ENCODE measurements around the gene CALML5. TPM values are rescaled to one million over a fixed set of nuclear protein-coding genes. Genes with fewer than 3 reads are reported as not detected.

Gene CALML5
- total and polyA plus RNA-seq, 8 donors, result 0.92 to 16.2 (median 2.4) TPM; not detected in 5

- Histone ChIP-seq H3K36me3 (no peaks in the 10 kb centered on the region), H3K27ac (no peak overlapping the region), H3K4me1 (peaks cover 0 to 12% (median 8%) of the 10 kb centered on the region in 4 donors), H3K27me3 (no peaks in the 10 kb centered on the region), H3K9me3 (peaks cover 0 to 6% (median 5%) of the 10 kb centered on the region in 4 donors), H3K4me3 (no peak overlapping the region)
- no peak for DNase-seq
- TF ChIP-seq POLR2AphosphoS5 (IDR thresholded peaks at IDR 0.05), result no peak
- no peak for TF ChIP-seq POLR2A (IDR thresholded peaks at IDR 0.05)
- no peak for TF ChIP-seq EP300 (IDR thresholded peaks at IDR 0.05)
- no peak for TF ChIP-seq CTCF (IDR thresholded peaks at IDR 0.05)
- intact Hi-C loops (cut with DNase I; ENCODE audit: low total_unique reads), result no loop called here
- 89 to 99% (median 92%) methylated on average over 3 to 4 of the region's 4 CpGs for WGBS, 5 donors
Observed at GRCh38 chr10:5492322-5492855, 7.0 kb downstream of the CALML5 start.

- Histone ChIP-seq H3K9me3 (peaks cover 0 to 6% (median 5%) of the 10 kb centered on the region in 4 donors), H3K27me3 (no peaks in the 10 kb centered on the region), H3K36me3 (no peaks in the 10 kb centered on the region), H3K27ac (no peak overlapping the region), H3K4me1 (peaks cover 0 to 12% (median 8%) of the 10 kb centered on the region in 4 donors), H3K4me3 (no peak overlapping the region)
- WGBS, 5 donors, result 90 to 98% (median 95%) methylated on average over 7 of the region's 7 CpGs
- no peak for DNase-seq
- intact Hi-C loops (cut with DNase I; ENCODE audit: low total_unique reads), result no loop called here
- TF ChIP-seq POLR2AphosphoS5 (IDR thresholded peaks at IDR 0.05) (no peak), POLR2A (IDR thresholded peaks at IDR 0.05) (no peak), EP300 (IDR thresholded peaks at IDR 0.05) (no peak), CTCF (IDR thresholded peaks at IDR 0.05) (no peak)
Observed at GRCh38 chr10:5491477-5491876, 7.9 kb downstream of the CALML5 start.

DNA sequence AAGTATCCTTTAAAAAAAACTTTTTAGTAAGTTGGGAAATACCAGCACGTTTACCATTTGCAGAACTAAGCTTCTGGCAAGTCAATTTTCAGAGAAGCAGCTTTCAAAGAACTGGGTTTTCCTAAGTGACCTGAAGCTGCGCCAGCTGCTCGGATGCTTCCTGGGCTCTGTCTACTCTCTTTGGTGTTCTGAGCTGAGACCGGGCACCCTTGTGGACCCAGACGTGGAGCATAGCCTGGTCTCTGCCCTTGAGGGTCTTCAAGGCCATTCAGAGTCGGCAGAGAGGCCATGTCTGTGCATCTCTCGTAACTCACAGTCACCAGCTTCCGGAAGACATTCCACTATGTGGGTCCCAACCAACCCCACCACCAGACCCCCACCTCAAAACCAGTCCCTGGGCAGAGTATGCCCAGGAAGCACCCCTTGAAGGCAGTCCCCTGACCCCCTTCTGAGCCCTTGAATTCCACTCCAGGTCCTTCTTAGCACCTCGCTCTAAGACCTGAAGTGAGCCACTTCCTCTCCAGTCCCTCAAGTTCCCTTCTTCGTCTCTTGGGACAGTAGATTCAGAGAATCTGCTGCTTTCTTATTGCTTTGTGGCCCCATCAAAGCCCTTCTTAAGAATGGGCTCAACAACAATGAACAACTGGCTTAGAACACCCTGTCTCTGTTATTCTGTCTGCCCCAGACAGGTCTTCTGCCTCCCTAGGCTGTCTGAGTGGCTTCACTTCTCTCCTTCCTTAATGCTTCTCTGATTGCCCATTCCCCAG is 8.5 kb downstream of the CALML5 start:
- DNase-seq, result no peak
- intact Hi-C loops (cut with DNase I; ENCODE audit: low total_unique reads), result no loop called here
- peaks cover 0 to 12% (median 8%) of the 10 kb centered on the region in 4 donors for H3K4me1 ChIP-seq
- no peaks in the 10 kb centered on the region for H3K27me3 ChIP-seq
- TF ChIP-seq POLR2AphosphoS5 (IDR thresholded peaks at IDR 0.05) (no peak), POLR2A (IDR thresholded peaks at IDR 0.05) (no peak), EP300 (IDR thresholded peaks at IDR 0.05) (no peak), CTCF (IDR thresholded peaks at IDR 0.05) (no peak)
- H3K4me3 ChIP-seq, result no peak overlapping the region
- H3K27ac ChIP-seq, result no peak overlapping the region
- peaks cover 0 to 6% (median 5%) of the 10 kb centered on the region in 4 donors for H3K9me3 ChIP-seq
- H3K36me3 ChIP-seq, result no peaks in the 10 kb centered on the region
- 89 to 93% (median 93%) methylated on average over 9 to 10 of the region's 10 CpGs for WGBS, 5 donors

- WGBS, 5 donors, result 82 to 96% (median 94%) methylated on average over 4 of the region's 4 CpGs
- Histone ChIP-seq H3K4me1 (peaks cover 0 to 12% (median 8%) of the 10 kb centered on the region in 4 donors), H3K27ac (no peak overlapping the region), H3K4me3 (no peak overlapping the region), H3K36me3 (no peaks in the 10 kb centered on the region), H3K9me3 (peaks cover 0 to 6% (median 5%) of the 10 kb centered on the region in 4 donors), H3K27me3 (no peaks in the 10 kb centered on the region)
- no peak for DNase-seq
- TF ChIP-seq EP300 (IDR thresholded peaks at IDR 0.05) (no peak), CTCF (IDR thresholded peaks at IDR 0.05) (no peak), POLR2A (IDR thresholded peaks at IDR 0.05) (no peak), POLR2AphosphoS5 (IDR thresholded peaks at IDR 0.05) (no peak)
- intact Hi-C loops (cut with DNase I; ENCODE audit: low total_unique reads), result no loop called here
Observed at GRCh38 chr10:5490032-5490431, 9.3 kb downstream of the CALML5 start.

Measured in stomach (tissue), 9 donors.